DOHH2 (cell line): ENCODE results near the gene HAND2.

Source experiments
- EZH2phosphoT487 ChIP-seq: fragments of 200-600 bp; sonication (generic); IDR thresholded peaks from 2 replicates; pipeline ENCODE4 v1.6.1; 2017; ENCODE audit warnings: borderline replicate concordance, mild to moderate bottlenecking, antibody characterized with exemption, low read length, moderate library complexity, mixed read lengths
- TF ChIP-seq, protein P1 (sequence below): fragments of 200-600 bp; sonication (generic); IDR thresholded peaks from one replicate; pipeline ENCODE4 v1.5.1; 2014; ENCODE audit warnings: antibody characterized with exemption, mild to moderate bottlenecking, low read depth, low read length; ENCODE audit not compliant: poor library complexity, severe bottlenecking

DNA sequence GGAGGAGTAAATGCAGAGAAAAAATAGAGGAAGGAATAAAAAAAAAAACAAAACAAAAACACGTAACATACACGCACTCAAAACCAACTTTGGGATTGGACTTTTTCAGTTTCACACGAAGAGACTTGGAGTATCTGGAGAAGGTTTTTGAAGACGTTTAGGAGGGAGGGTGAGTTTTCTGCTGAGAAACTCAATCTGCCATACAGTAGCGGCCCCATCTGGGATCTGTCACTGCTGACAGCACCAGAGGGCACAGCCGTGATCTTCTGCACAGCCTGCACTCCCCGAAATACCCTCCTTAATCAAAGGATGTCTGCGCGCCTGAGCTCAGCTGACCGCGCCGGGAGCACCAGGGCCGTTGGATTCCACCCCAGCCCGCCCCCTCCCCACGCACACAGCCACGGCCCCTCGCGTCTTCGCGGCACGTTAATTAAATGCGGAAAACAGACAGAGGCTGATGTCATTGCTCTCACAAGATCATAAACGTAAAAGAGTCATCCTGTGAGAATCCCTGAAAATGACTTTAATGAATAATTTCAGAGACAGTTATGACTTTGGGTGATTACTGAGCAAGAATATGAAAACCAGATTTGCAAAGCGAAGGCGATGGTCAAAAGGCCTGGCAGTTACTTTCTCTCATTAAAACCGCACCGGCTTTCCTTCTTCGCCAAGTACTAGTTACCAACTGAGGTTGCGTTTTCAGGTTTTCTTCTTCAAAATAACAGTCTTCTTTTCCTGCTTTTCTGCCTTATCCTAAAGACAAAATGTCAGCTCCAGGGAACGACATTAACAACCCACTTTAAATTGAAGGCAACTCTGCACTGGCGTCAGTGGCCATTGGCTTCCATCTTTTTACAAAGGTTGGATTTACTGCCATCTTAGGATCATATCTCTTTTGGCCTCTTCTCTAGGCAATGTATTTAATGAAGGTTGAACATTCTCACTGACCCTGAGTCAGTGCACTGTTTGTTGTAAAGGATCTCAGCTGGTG is 10.6 kb downstream of the HAND2 start:
- TF ChIP-seq, protein P1, sequence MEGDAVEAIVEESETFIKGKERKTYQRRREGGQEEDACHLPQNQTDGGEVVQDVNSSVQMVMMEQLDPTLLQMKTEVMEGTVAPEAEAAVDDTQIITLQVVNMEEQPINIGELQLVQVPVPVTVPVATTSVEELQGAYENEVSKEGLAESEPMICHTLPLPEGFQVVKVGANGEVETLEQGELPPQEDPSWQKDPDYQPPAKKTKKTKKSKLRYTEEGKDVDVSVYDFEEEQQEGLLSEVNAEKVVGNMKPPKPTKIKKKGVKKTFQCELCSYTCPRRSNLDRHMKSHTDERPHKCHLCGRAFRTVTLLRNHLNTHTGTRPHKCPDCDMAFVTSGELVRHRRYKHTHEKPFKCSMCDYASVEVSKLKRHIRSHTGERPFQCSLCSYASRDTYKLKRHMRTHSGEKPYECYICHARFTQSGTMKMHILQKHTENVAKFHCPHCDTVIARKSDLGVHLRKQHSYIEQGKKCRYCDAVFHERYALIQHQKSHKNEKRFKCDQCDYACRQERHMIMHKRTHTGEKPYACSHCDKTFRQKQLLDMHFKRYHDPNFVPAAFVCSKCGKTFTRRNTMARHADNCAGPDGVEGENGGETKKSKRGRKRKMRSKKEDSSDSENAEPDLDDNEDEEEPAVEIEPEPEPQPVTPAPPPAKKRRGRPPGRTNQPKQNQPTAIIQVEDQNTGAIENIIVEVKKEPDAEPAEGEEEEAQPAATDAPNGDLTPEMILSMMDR, result no peak
- no peak for TF ChIP-seq EZH2phosphoT487
